Mammary epithelial cell (primary cell): ENCODE measurements around the gene EHD4.

ENCODE experiments used
- CTCF ChIP-seq, 2 donors: IDR thresholded peaks in 1 of 2; conservative IDR thresholded peaks in 1 of 2; 2 replicates each; pipeline ENCODE4 v1.5.1; 2011 to 2012; ENCODE audit warnings: inconsistent platforms in 2 of 2, low read length in 2 of 2, mild to moderate bottlenecking in 2 of 2, control low read depth in 1 of 2, low read depth in 1 of 2; ENCODE audit not compliant: insufficient read depth in 1 of 2; ENCODE audit errors: extremely low read depth in 1 of 2
- EZH2 ChIP-seq: IDR thresholded peaks from 2 replicates; pipeline ENCODE4 v1.6.1; 2012; ENCODE audit warnings: low read length, inconsistent platforms, borderline replicate concordance

- TF ChIP-seq CTCF (conservative IDR thresholded peaks at IDR 0.05 in 1 of 2, IDR thresholded peaks at IDR 0.05 in 1 of 2; ENCODE audit: extremely low read depth in 1 of 2, insufficient read depth in 1 of 2, low read depth in 1 of 2, low read length in 2 of 2) (no peak), EZH2 (no peak)
These were observed 12.3 kb upstream of the EHD4 start for GRCh38 chr15:41984622-41985021.
